CD4-positive, alpha-beta T cell treated with Interleukin-21 for 1 hour (primary cell): ENCODE measurements around the gene VGF.
"Not testable (repeated sequence)": the region's sequence is repeated elsewhere in the genome, so short reads cannot be mapped to it uniquely, and the experiment has no call there.

Source experiments
- DNase-seq: peaks from one replicate; pipeline ENCODE4 v3.0.0-alpha.2; 2020

VGF gene

DNA sequence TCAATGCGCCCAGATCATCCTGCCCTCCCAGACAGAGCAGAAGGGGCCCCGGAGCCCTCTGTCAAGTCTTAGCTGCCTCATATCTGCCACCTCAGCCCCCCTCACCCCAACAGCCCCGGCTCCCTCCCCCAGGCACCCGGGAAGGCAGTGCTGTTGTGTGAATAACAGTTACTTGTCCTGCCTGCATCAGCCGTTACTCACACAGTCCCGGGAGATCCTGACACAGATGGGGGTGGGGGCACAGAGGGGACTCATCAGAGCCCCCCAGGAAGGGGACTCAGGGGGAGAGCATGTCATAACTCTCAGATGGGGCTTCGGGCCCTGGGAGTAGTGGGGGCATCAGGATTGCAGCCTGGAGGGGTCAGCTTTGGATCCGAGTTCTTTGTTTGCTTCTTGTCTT is 50.9 kb downstream of the VGF start:
- no peak for DNase-seq

DNA sequence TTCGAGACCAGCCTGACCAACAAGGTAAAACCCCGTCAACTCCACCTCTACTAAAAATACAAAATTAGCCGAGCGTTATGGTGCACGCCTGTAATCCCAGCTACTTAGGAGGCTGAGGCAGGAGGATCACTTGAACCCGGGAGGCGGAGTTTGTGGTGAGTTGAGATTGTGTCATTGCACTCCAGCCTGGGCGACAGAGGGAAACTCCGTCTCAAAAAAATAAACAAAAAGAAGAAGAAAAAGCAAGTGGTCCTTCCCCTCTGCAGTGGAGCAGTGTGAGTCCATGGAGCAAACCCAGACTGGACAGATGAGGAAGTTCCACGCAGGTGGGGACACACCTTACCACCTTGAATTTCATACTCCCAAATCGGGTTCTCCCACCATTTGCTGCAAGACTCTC is 51.5 kb downstream of the VGF start:
- no peak for DNase-seq

GRCh38 chr7:101113140-101113539 is 52.2 kb downstream of the VGF start:
- DNase-seq: not testable (repeated sequence)
